Cardiac fibroblast (primary cell): ENCODE measurements around the gene CCND1.
A peak's percentile ranks its signal among the peaks of the same experiment; 100 is the strongest.

Experiments
- DNase-seq, 2 donors: peaks; one replicate each; pipeline versions ENCODE4 v3.0.0 to v3.0.0-alpha.2; 2010; ENCODE audit warnings: low read depth in 2 of 2
- H3K4me3 ChIP-seq, 2 donors: replicated peaks in 1 of 2; 1 replicate in 1 of 2; 2 replicates in 1 of 2; pipeline ENCODE4 v1.5.1; 2011; ENCODE audit warnings: low read depth in 2 of 2, low read length in 2 of 2, mild to moderate bottlenecking in 2 of 2, moderate library complexity in 1 of 2
- CTCF ChIP-seq: IDR thresholded peaks from one replicate; pipeline ENCODE4 v1.5.1; 2011; ENCODE audit warnings: low read depth, mild to moderate bottlenecking, low read length, inconsistent platforms

The CCND1 gene

GRCh38 chr11:69697861-69698260, 56.9 kb downstream of the CCND1 start:
- no peak for DNase-seq
- H3K4me3 ChIP-seq: no peak overlapping the region
- TF ChIP-seq CTCF: no peak

GRCh38 chr11:69698362-69698761, 57.4 kb downstream of the CCND1 start:
- no peak for DNase-seq
- H3K4me3 ChIP-seq: no peak overlapping the region
- TF ChIP-seq CTCF: no peak

GRCh38 chr11:69699213-69699612, 58.3 kb downstream of the CCND1 start:
- no peak overlapping the region for H3K4me3 ChIP-seq
- TF ChIP-seq CTCF: no peak
- peak; percentile 18 to 32 for DNase-seq

- H3K4me3 ChIP-seq: no peak overlapping the region
- TF ChIP-seq CTCF: no peak
- peak; percentile 70 to 75 for DNase-seq
Observed at GRCh38 chr11:69700278-69701140, 59.6 kb downstream of the CCND1 start.

- no peak for TF ChIP-seq CTCF
- H3K4me3 ChIP-seq: no peak overlapping the region
- no peak for DNase-seq
Observed at GRCh38 chr11:69702239-69702691, 61.3 kb downstream of the CCND1 start.

GRCh38 chr11:69702769-69703452, 62.0 kb downstream of the CCND1 start:
- DNase-seq: no peak
- H3K4me3 ChIP-seq: no peak overlapping the region
- TF ChIP-seq CTCF: no peak
